Measurements from ENCODE around the gene ARHGAP31. TPM values are rescaled to one million over a fixed set of nuclear protein-coding genes. Genes with fewer than 3 reads are reported as not detected.
"Not testable (repeated sequence)": the region's sequence is repeated elsewhere in the genome, so short reads cannot be mapped to it uniquely, and the experiment has no call there.

ARHGAP31 gene
- total RNA-seq, 2 donors from 2014 or later, result 5.7 to 7.9 TPM

DNA sequence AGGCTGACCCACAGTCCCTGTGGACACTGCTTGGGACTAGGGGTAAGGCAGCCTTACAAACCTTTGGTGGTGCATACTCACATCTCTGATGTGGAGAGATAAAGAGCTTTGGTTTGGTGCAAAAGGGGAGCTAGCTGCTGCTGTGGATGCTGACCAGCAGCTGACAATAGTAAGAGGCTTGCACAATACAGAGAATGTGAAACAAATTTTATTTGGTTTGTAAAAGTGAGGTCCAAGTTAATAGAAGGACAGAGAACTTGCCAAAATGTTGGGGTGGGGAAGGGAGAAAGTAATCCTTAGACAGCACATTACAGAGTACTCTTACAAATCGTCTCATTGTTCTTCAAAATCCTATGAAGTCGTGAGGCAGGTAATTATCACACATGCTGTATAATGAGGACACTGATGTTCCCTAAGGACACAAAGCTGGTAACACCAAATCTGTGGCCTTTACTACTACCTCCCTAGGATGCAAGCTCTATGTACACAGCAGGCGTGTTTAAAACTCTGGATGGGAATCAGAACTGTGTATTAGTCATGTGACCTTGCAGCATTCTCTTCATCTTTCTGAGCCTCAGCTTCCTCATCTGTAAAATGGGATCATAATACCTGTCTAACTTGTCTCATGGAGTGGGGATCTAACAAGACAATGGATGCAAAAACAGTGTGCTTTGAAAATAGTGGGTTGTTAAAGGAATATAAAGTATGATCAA is 21.6 kb downstream of the ARHGAP31 start:
- intact Hi-C loops (cut with DNase I), result no loop called here
- Histone ChIP-seq H3K36me3 (replicated peaks in 1 of 2; ENCODE audit: insufficient read depth in 1 of 2, low read depth in 2 of 2) (no peaks in the 10 kb centered on the region), H3K4me3 (no peak overlapping the region), H3K27me3 (no peaks in the 10 kb centered on the region), H3K9me3 (no peaks in the 10 kb centered on the region), H3K27ac (no peak overlapping the region), H3K4me1 (no peaks in the 10 kb centered on the region)
- TF ChIP-seq, protein P1, sequence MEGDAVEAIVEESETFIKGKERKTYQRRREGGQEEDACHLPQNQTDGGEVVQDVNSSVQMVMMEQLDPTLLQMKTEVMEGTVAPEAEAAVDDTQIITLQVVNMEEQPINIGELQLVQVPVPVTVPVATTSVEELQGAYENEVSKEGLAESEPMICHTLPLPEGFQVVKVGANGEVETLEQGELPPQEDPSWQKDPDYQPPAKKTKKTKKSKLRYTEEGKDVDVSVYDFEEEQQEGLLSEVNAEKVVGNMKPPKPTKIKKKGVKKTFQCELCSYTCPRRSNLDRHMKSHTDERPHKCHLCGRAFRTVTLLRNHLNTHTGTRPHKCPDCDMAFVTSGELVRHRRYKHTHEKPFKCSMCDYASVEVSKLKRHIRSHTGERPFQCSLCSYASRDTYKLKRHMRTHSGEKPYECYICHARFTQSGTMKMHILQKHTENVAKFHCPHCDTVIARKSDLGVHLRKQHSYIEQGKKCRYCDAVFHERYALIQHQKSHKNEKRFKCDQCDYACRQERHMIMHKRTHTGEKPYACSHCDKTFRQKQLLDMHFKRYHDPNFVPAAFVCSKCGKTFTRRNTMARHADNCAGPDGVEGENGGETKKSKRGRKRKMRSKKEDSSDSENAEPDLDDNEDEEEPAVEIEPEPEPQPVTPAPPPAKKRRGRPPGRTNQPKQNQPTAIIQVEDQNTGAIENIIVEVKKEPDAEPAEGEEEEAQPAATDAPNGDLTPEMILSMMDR (IDR thresholded peaks at IDR 0.05), result no peak
- no peak for TF ChIP-seq POLR2A (IDR thresholded peaks at IDR 0.05)
- WGBS, 2 donors, result 78 to 89% methylated on average over 3 of the region's 3 CpGs
- DNase-seq (no peak), ATAC-seq (no peak)

DNA sequence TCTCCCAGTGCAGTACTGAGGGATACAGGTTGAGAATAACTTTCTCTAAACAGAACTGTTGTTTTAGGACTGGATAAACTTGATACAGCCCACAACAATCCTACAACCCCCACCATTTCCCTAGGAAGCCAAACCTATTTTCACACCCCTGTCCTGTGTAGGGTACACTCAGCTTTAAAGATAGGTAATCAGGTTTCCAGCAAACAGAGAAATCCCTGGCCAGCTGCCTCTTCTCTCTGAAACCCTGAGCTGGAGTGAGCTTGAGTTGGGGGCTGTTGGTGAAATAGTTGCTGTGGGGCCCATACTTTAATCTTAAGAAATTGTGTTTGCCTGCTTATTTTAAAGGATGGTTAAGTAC is 22.1 kb downstream of the ARHGAP31 start:
- DNase-seq (no peak), ATAC-seq (no peak)
- no peaks in the 10 kb centered on the region for H3K4me1 ChIP-seq
- no peaks in the 10 kb centered on the region for H3K27me3 ChIP-seq
- no peak for TF ChIP-seq POLR2A (IDR thresholded peaks at IDR 0.05)
- TF ChIP-seq, protein P1 (IDR thresholded peaks at IDR 0.05), result no peak
- H3K4me3 ChIP-seq, result no peak overlapping the region
- H3K27ac ChIP-seq, result no peak overlapping the region
- intact Hi-C loops (cut with DNase I), result no loop called here
- H3K9me3 ChIP-seq, result no peaks in the 10 kb centered on the region
- H3K36me3 ChIP-seq (replicated peaks in 1 of 2; ENCODE audit: insufficient read depth in 1 of 2, low read depth in 2 of 2), result no peaks in the 10 kb centered on the region

DNA sequence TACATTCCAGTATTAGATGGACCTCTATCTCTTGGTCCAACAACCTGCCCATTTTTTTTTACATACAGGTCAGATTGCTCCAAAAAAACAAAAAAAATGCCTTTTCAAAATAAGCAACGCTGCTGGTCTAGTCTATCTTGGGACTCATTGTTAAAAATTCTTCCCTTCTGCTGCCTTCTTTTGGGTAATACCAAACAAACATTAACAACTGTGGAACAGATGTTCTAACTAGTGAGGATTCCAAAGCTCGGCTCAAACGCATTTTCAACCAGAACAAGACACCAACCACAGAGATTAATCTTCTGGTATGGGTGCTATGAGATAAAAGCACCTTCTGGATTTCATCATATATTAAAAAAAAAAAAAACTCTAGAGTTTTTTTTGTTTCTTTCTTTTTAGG is 24.7 kb downstream of the ARHGAP31 start:
- TF ChIP-seq, protein P1 (IDR thresholded peaks at IDR 0.05), result no peak
- no peak for TF ChIP-seq POLR2A (IDR thresholded peaks at IDR 0.05)

DNA sequence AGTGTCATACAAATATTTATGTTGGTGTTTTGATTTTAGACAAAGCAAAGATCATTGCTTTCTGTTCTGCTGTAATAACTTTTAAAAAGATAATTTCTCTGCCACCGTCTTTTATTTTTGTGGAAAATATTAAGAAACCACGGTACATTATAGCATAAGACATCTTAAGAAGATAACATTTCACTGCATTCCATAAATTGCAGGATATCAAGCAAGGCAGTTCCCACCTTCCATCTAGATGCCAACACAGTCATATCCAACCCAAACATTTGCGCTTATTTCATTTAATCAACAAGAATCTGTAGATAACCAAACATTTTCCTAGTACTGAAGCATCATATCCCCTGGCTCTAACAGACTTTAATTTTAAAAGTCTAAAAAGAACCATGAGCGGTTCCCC is 25.1 kb downstream of the ARHGAP31 start:
- peaks cover 17% of the 10 kb centered on the region for H3K4me1 ChIP-seq
- DNase-seq (no peak), ATAC-seq (no peak)
- 82 to 90% methylated on average over 4 of the region's 4 CpGs for whole genome bisulfite sequencing, 2 donors
- no peaks in the 10 kb centered on the region for H3K27me3 ChIP-seq
- H3K36me3 ChIP-seq (replicated peaks in 1 of 2; ENCODE audit: insufficient read depth in 1 of 2, low read depth in 2 of 2), result no peaks in the 10 kb centered on the region
- intact Hi-C loops (cut with DNase I), result no loop called here
- TF ChIP-seq, protein P1 (IDR thresholded peaks at IDR 0.05), result no peak
- no peak for TF ChIP-seq POLR2A (IDR thresholded peaks at IDR 0.05)
- H3K9me3 ChIP-seq, result no peaks in the 10 kb centered on the region
- no peak overlapping the region for H3K27ac ChIP-seq
- no peak overlapping the region for H3K4me3 ChIP-seq

More for the DNA sequence above, 24.7 kb downstream of the ARHGAP31 start:
- no peak for ATAC-seq
- no peaks in the 10 kb centered on the region for H3K27me3 ChIP-seq
- H3K27ac ChIP-seq, result no peak overlapping the region
- H3K36me3 ChIP-seq (replicated peaks in 1 of 2; ENCODE audit: insufficient read depth in 1 of 2, low read depth in 2 of 2), result no peaks in the 10 kb centered on the region
- H3K9me3 ChIP-seq, result no peaks in the 10 kb centered on the region
- DNase-seq, result no peak
- H3K4me1 ChIP-seq, result peaks cover 17% of the 10 kb centered on the region
- H3K4me3 ChIP-seq, result no peak overlapping the region
- intact Hi-C loops (cut with DNase I), result no loop called here
- WGBS, 2 donors, result 57 to 63% methylated on average over 3 of the region's 3 CpGs

DNA sequence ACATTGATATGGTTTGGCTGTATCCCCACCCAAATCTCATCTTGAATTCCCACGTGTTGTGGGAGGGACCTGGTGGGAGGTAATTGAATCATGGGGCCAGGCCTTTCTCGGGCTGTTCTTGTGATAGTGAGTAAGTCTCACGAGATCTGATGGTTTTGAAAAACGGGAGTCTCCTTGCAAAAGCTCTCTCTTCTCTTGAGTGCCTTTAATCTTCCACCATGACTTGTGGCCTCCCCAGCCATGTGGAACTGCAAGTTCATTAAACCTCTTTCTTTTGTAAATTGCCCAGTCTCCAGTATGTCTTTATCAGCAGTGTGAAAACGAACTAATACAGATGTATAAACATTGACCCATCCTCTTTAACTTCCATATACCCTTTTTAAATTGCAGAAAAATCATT is 26.6 kb downstream of the ARHGAP31 start:
- ATAC-seq; H3K27me3 ChIP-seq; DNase-seq; H3K36me3 ChIP-seq (replicated peaks in 1 of 2; ENCODE audit: insufficient read depth in 1 of 2, low read depth in 2 of 2); intact Hi-C loops (cut with DNase I); H3K4me3 ChIP-seq; H3K27ac ChIP-seq; H3K9me3 ChIP-seq: not testable (repeated sequence)
- WGBS, 2 donors, result 64 to 76% methylated on average over 5 of the region's 5 CpGs
- peaks cover 17% of the 10 kb centered on the region for H3K4me1 ChIP-seq
